HEK293 (cell line): ENCODE measurements around the gene GEMIN5.

ENCODE experiments used
- CTCF ChIA-PET: fragments of 350-600 bp; formaldehyde crosslinking; extraction: SDS; loops from one replicate; lab custom pipeline; 2021; ENCODE audit warnings: antibody characterized with exemption; lab: Yijun Ruan, JAX
- POLR2A ChIA-PET: fragments of 300-600 bp; formaldehyde crosslinking; extraction: SDS; loops from one replicate; lab custom pipeline; 2020; ENCODE audit warnings: antibody characterized with exemption, inconsistent platforms; lab: Yijun Ruan, JAX
- H3K27ac ChIP-seq: fragments of 200-500 bp; sonication (Bioruptor generic); 2 replicates; pipeline ENCODE4 v1.5.1; 2014; ENCODE audit warnings: low read depth, low read length, control low read depth, inconsistent platforms; ENCODE audit errors: extremely low read depth
- H3K36me3 ChIP-seq, 2 experiments: fragments of 200-500 bp in 1 of 2; sonication (Bioruptor generic) in 1 of 2; 1 replicate in 1 of 2; 2 replicates in 1 of 2; pipeline ENCODE4 v1.5.1; 2014 to 2017; ENCODE audit warnings: inconsistent platforms in 2 of 2, low read length in 2 of 2; ENCODE audit not compliant: control insufficient read depth in 2 of 2, insufficient read depth in 1 of 2
- H3K4me1 ChIP-seq: fragments of 200-500 bp; sonication (Bioruptor generic); 2 replicates; pipeline ENCODE4 v1.5.1; 2014; ENCODE audit warnings: mild to moderate bottlenecking, low read length, inconsistent platforms; ENCODE audit not compliant: control insufficient read depth, insufficient read depth
- H3K4me3 ChIP-seq: 2 replicates; pipeline ENCODE4 v1.5.1; 2011; ENCODE audit warnings: low read depth, mild to moderate bottlenecking, control low read depth, low read length, moderate library complexity
- H3K9me3 ChIP-seq: fragments of 200-500 bp; sonication (Bioruptor generic); 2 replicates; pipeline ENCODE4 v1.5.1; 2014; ENCODE audit warnings: low read depth, low read length, inconsistent platforms; ENCODE audit not compliant: control insufficient read depth, insufficient read depth
- GLIS1 ChIP-seq: fragments of 450-650 bp; formaldehyde crosslinking; IDR thresholded peaks from 2 replicates; pipeline ENCODE4 v1.5.1; 2016; ENCODE audit warnings: missing biosample characterization, missing genetic modification characterization
- GLIS2 ChIP-seq: fragments of 450-650 bp; formaldehyde crosslinking; IDR thresholded peaks from 2 replicates; pipeline ENCODE4 v1.5.1; 2016; ENCODE audit warnings: missing biosample characterization, missing genetic modification characterization
- KLF1 ChIP-seq: fragments of 450-650 bp; formaldehyde crosslinking; IDR thresholded peaks from 2 replicates; pipeline ENCODE4 v1.5.1; 2016; ENCODE audit warnings: missing biosample characterization, missing genetic modification characterization
- KLF9 ChIP-seq: fragments of 450-650 bp; formaldehyde crosslinking; IDR thresholded peaks from 2 replicates; pipeline ENCODE4 v1.5.1; 2016; ENCODE audit warnings: missing biosample characterization, missing genetic modification characterization, low read depth
- OSR2 ChIP-seq: fragments of 450-650 bp; formaldehyde crosslinking; IDR thresholded peaks from 2 replicates; pipeline ENCODE4 v1.5.1; 2016; ENCODE audit warnings: missing biosample characterization, missing genetic modification characterization
- SCRT2 ChIP-seq: fragments of 450-650 bp; formaldehyde crosslinking; IDR thresholded peaks from 2 replicates; pipeline ENCODE4 v1.5.1; 2016; ENCODE audit warnings: missing biosample characterization, missing genetic modification characterization
- SP2 ChIP-seq: fragments of 450-650 bp; formaldehyde crosslinking; IDR thresholded peaks from 2 replicates; pipeline ENCODE4 v1.5.1; 2016; ENCODE audit warnings: missing biosample characterization, missing genetic modification characterization
- ZBTB8A ChIP-seq: fragments of 450-650 bp; formaldehyde crosslinking; IDR thresholded peaks from 2 replicates; pipeline ENCODE4 v1.5.1; 2016; ENCODE audit warnings: missing biosample characterization, missing genetic modification characterization
- ZFP69B ChIP-seq: fragments of 450-650 bp; formaldehyde crosslinking; IDR thresholded peaks from 2 replicates; pipeline ENCODE4 v1.5.1; 2016; ENCODE audit warnings: missing biosample characterization, missing genetic modification characterization
- ZIC2 ChIP-seq: fragments of 450-650 bp; formaldehyde crosslinking; IDR thresholded peaks from 2 replicates; pipeline ENCODE4 v1.5.1; 2016; ENCODE audit warnings: missing biosample characterization, missing genetic modification characterization
- ZNF10 ChIP-seq: fragments of 450-650 bp; formaldehyde crosslinking; IDR thresholded peaks from 2 replicates; pipeline ENCODE4 v1.5.1; 2017; ENCODE audit warnings: missing biosample characterization, missing genetic modification characterization
- ZNF157 ChIP-seq: fragments of 450-650 bp; formaldehyde crosslinking; IDR thresholded peaks from 2 replicates; pipeline ENCODE4 v1.5.1; 2016; ENCODE audit warnings: missing biosample characterization, missing genetic modification characterization
- ZNF2 ChIP-seq: fragments of 450-650 bp; formaldehyde crosslinking; IDR thresholded peaks from 2 replicates; pipeline ENCODE4 v1.5.1; 2016; ENCODE audit warnings: missing biosample characterization, missing genetic modification characterization
- ZNF23 ChIP-seq: fragments of 450-650 bp; formaldehyde crosslinking; IDR thresholded peaks from 2 replicates; pipeline ENCODE4 v1.5.1; 2016; ENCODE audit warnings: missing biosample characterization, missing genetic modification characterization, borderline replicate concordance
- ZNF248 ChIP-seq: fragments of 450-650 bp; formaldehyde crosslinking; IDR thresholded peaks from 2 replicates; pipeline ENCODE4 v1.5.1; 2017; ENCODE audit warnings: missing biosample characterization, missing genetic modification characterization
- ZNF266 ChIP-seq: fragments of 450-650 bp; formaldehyde crosslinking; IDR thresholded peaks from 2 replicates; pipeline ENCODE4 v1.5.1; 2016; ENCODE audit warnings: missing biosample characterization, missing genetic modification characterization, low read depth
- ZNF449 ChIP-seq: fragments of 450-650 bp; formaldehyde crosslinking; IDR thresholded peaks from 2 replicates; pipeline ENCODE4 v1.5.1; 2017; ENCODE audit warnings: missing biosample characterization, mild to moderate bottlenecking, missing genetic modification characterization, moderate library complexity
- ZNF510 ChIP-seq: fragments of 450-650 bp; formaldehyde crosslinking; IDR thresholded peaks from 2 replicates; pipeline ENCODE4 v1.5.1; 2018; ENCODE audit warnings: mild to moderate bottlenecking, missing genetic modification characterization, missing biosample characterization; ENCODE audit not compliant: insufficient replicate concordance
- ZNF610 ChIP-seq: fragments of 450-650 bp; formaldehyde crosslinking; IDR thresholded peaks from 2 replicates; pipeline ENCODE4 v1.5.1; 2016; ENCODE audit warnings: missing biosample characterization, missing genetic modification characterization, borderline replicate concordance
- ZNF670 ChIP-seq: fragments of 450-650 bp; formaldehyde crosslinking; IDR thresholded peaks from 2 replicates; pipeline ENCODE4 v1.5.1; 2016; ENCODE audit warnings: missing biosample characterization, missing genetic modification characterization, low read depth
- TF ChIP-seq, protein P1 (sequence below): fragments of 450-650 bp; formaldehyde crosslinking; IDR thresholded peaks from 2 replicates; pipeline ENCODE4; 2016; ENCODE audit warnings: missing biosample characterization, missing genetic modification characterization
- TF ChIP-seq, protein P2 (sequence below): fragments of 450-650 bp; formaldehyde crosslinking; IDR thresholded peaks from 2 replicates; pipeline ENCODE4 v1.5.1; 2016; ENCODE audit warnings: missing biosample characterization, missing genetic modification characterization
- TF ChIP-seq, protein P3 (sequence below): fragments of 450-650 bp; formaldehyde crosslinking; IDR thresholded peaks from 2 replicates; pipeline ENCODE4 v1.5.1; 2016; ENCODE audit warnings: missing biosample characterization, missing genetic modification characterization
- TF ChIP-seq, protein P4 (sequence below): fragments of 450-650 bp; formaldehyde crosslinking; IDR thresholded peaks from 2 replicates; pipeline ENCODE4 v1.5.1; 2016; ENCODE audit warnings: missing biosample characterization, missing genetic modification characterization

The GEMIN5 gene

GRCh38 chr5:154940772-154941620, 3.0 kb upstream of the GEMIN5 start, which contains the start of gene MRPL22:
MRPL22 (plus strand) TSS chr5:154941073; CDS start chr5:154941111, 38 bp downstream.
- peak within 1 kb of the TSS; percentile 81 for H3K4me3 ChIP-seq
- TF ChIP-seq ZIC2 (tag by site-specific recombination) (peak; percentile 43; the same call in 1 of the 2 replicates), ZNF610 (peak; percentile 69; the same call in 1 of the 2 replicates), ZNF10 (tag by site-specific recombination) (no peak), ZNF248 (tag by site-specific recombination) (no peak), GLIS1 (tag by site-specific recombination) (peak; percentile 80), ZNF449 (tag by site-specific recombination) (peak; percentile 26; the same call in 1 of the 2 replicates), ZFP69B (tag by site-specific recombination) (peak; percentile 47; the same call in 1 of the 2 replicates), KLF1 (tag by site-specific recombination) (no peak), ZNF157 (no peak), ZNF266 (tag by site-specific recombination) (no peak), ZBTB8A (tag by site-specific recombination) (peak; percentile 42; the same call in 1 of the 2 replicates), SCRT2 (tag by site-specific recombination) (no peak), GLIS2 (tag by site-specific recombination) (peak; percentile 75), SP2 (tag by site-specific recombination) (0 out of 2 replicates have a peak, but pooled peaks have one; percentile 15), KLF9 (tag by site-specific recombination) (0 out of 2 replicates have a peak, but pooled peaks have one; percentile 9), OSR2 (peak; percentile 39; the same call in 1 of the 2 replicates), ZNF510 (no peak), ZNF2 (tag by site-specific recombination) (peak; percentile 83), ZNF670 (no peak), ZNF23 (tag by site-specific recombination) (no peak)
- TF ChIP-seq, protein P1, sequence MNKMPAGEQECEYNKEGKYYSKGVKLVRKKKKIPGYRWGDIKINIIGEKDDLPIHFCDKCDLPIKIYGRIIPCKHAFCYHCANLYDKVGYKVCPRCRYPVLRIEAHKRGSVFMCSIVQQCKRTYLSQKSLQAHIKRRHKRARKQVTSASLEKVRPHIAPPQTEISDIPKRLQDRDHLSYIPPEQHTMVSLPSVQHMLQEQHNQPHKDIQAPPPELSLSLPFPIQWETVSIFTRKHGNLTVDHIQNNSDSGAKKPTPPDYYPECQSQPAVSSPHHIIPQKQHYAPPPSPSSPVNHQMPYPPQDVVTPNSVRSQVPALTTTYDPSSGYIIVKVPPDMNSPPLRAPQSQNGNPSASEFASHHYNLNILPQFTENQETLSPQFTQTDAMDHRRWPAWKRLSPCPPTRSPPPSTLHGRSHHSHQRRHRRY, result no peak
- TF ChIP-seq, protein P2, sequence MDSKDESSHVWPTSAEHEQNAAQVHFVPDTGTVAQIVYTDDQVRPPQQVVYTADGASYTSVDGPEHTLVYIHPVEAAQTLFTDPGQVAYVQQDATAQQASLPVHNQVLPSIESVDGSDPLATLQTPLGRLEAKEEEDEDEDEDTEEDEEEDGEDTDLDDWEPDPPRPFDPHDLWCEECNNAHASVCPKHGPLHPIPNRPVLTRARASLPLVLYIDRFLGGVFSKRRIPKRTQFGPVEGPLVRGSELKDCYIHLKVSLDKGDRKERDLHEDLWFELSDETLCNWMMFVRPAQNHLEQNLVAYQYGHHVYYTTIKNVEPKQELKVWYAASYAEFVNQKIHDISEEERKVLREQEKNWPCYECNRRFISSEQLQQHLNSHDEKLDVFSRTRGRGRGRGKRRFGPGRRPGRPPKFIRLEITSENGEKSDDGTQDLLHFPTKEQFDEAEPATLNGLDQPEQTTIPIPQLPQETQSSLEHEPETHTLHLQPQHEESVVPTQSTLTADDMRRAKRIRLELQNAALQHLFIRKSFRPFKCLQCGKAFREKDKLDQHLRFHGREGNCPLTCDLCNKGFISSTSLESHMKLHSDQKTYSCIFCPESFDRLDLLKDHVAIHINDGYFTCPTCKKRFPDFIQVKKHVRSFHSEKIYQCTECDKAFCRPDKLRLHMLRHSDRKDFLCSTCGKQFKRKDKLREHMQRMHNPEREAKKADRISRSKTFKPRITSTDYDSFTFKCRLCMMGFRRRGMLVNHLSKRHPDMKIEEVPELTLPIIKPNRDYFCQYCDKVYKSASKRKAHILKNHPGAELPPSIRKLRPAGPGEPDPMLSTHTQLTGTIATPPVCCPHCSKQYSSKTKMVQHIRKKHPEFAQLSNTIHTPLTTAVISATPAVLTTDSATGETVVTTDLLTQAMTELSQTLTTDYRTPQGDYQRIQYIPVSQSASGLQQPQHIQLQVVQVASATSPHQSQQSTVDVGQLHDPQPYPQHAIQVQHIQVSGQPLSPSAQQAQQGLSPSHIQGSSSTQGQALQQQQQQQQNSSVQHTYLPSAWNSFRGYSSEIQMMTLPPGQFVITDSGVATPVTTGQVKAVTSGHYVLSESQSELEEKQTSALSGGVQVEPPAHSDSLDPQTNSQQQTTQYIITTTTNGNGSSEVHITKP, result peak; percentile 97
- TF ChIP-seq, protein P3, sequence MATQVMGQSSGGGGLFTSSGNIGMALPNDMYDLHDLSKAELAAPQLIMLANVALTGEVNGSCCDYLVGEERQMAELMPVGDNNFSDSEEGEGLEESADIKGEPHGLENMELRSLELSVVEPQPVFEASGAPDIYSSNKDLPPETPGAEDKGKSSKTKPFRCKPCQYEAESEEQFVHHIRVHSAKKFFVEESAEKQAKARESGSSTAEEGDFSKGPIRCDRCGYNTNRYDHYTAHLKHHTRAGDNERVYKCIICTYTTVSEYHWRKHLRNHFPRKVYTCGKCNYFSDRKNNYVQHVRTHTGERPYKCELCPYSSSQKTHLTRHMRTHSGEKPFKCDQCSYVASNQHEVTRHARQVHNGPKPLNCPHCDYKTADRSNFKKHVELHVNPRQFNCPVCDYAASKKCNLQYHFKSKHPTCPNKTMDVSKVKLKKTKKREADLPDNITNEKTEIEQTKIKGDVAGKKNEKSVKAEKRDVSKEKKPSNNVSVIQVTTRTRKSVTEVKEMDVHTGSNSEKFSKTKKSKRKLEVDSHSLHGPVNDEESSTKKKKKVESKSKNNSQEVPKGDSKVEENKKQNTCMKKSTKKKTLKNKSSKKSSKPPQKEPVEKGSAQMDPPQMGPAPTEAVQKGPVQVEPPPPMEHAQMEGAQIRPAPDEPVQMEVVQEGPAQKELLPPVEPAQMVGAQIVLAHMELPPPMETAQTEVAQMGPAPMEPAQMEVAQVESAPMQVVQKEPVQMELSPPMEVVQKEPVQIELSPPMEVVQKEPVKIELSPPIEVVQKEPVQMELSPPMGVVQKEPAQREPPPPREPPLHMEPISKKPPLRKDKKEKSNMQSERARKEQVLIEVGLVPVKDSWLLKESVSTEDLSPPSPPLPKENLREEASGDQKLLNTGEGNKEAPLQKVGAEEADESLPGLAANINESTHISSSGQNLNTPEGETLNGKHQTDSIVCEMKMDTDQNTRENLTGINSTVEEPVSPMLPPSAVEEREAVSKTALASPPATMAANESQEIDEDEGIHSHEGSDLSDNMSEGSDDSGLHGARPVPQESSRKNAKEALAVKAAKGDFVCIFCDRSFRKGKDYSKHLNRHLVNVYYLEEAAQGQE (tag by site-specific recombination), result peak; percentile 42; the same call in 1 of the 2 replicates
- TF ChIP-seq, protein P4, sequence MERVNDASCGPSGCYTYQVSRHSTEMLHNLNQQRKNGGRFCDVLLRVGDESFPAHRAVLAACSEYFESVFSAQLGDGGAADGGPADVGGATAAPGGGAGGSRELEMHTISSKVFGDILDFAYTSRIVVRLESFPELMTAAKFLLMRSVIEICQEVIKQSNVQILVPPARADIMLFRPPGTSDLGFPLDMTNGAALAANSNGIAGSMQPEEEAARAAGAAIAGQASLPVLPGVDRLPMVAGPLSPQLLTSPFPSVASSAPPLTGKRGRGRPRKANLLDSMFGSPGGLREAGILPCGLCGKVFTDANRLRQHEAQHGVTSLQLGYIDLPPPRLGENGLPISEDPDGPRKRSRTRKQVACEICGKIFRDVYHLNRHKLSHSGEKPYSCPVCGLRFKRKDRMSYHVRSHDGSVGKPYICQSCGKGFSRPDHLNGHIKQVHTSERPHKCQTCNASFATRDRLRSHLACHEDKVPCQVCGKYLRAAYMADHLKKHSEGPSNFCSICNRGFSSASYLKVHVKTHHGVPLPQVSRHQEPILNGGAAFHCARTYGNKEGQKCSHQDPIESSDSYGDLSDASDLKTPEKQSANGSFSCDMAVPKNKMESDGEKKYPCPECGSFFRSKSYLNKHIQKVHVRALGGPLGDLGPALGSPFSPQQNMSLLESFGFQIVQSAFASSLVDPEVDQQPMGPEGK (tag by site-specific recombination), result peak; percentile 78

More at GRCh38 chr5:154940772-154941620, 3.0 kb upstream of the GEMIN5 start, which contains the start of gene MRPL22:
- peak within 1 kb of the TSS; percentile 59 for H3K27ac ChIP-seq
- peaks cover under 1 to 4% of the 10 kb centered on the region in 2 experiments; a peak in 2 of 3 replicates for H3K36me3 ChIP-seq
- no peaks in the 10 kb centered on the region for H3K9me3 ChIP-seq
- POLR2A ChIA-PET, result interaction anchor here (0.7 kb wide), 1 partner anchor 289 kb away, joined by 3 read pairs; no protein-coding TSS in a partner anchor
- H3K4me1 ChIP-seq, result peaks cover 5% of the 10 kb centered on the region
- CTCF ChIA-PET, result interaction anchor here (0.5 kb wide), 1 partner anchor 328 kb away, joined by 4 read pairs; no protein-coding TSS in a partner anchor
